PC-3 (cell line): ENCODE data around the gene ARV1. TPM values are rescaled to one million over a fixed set of nuclear protein-coding genes. Genes with fewer than 3 reads are reported as not detected.
A peak's percentile ranks its signal among the peaks of the same experiment; 100 is the strongest.

ENCODE experiments used
- ATAC-seq: fragments of 200-7000 bp; cut with Tn5 transposase; 2 replicates; pipeline ENCODE4 v1.9.1; 2020; ENCODE audit warnings: mild to moderate bottlenecking, moderate library complexity
- BruUV-seq: library from RNA; stranded (reverse); fragments of 400-500 nt; replicated peaks from 2 replicates; lab custom pipeline; 2021; lab: Mats Ljungman, UMichigan
- CTCF ChIA-PET: fragments of 300-600 bp; sonication (Branson Sonifier 250); formaldehyde crosslinking; loops from one replicate; lab custom pipeline; 2022; ENCODE audit warnings: antibody characterized with exemption; lab: Charles Lee
- POLR2A ChIA-PET: fragments of 300-600 bp; sonication (Branson Sonifier 250); formaldehyde crosslinking; loops from one replicate; lab custom pipeline; 2022; ENCODE audit warnings: antibody characterized with exemption; ENCODE audit not compliant: unreplicated experiment; lab: Charles Lee
- DNase-seq: peaks from one replicate; pipeline ENCODE4 v3.0.0-alpha.2; 2015
- H2AFZ ChIP-seq: fragments of 300-600 bp; sonication (generic); 2 replicates; pipeline ENCODE4 v1.6.0; 2016; ENCODE audit warnings: antibody characterized with exemption, low read length
- H3F3A ChIP-seq: fragments of 300-600 bp; sonication (generic); one replicate; pipeline ENCODE4 v1.6.0; 2017; ENCODE audit warnings: antibody characterized with exemption, low read length, control low read depth, mild to moderate bottlenecking; ENCODE audit not compliant: unreplicated experiment
- H3K27ac ChIP-seq: fragments of 300-600 bp; sonication (generic); 2 replicates; pipeline ENCODE4 v1.5.1; 2016; ENCODE audit warnings: mild to moderate bottlenecking, low read length
- H3K27me3 ChIP-seq: fragments of 300-600 bp; sonication (generic); 2 replicates; pipeline ENCODE4 v1.6.1; 2016; ENCODE audit warnings: low read length, mixed read lengths
- H3K36me3 ChIP-seq: fragments of 300-600 bp; sonication (generic); 2 replicates; pipeline ENCODE4 v1.6.1; 2016; ENCODE audit warnings: low read depth, mixed run types, low read length, mixed read lengths
- H3K4me1 ChIP-seq: fragments of 300-600 bp; sonication (generic); 2 replicates; pipeline ENCODE4 v1.5.1; 2016; ENCODE audit warnings: low read length; ENCODE audit not compliant: insufficient read depth
- H3K4me2 ChIP-seq: fragments of 300-600 bp; sonication (generic); 2 replicates; pipeline ENCODE4 v1.6.0; 2016; ENCODE audit warnings: low read length
- H3K4me3 ChIP-seq: fragments of 300-600 bp; sonication (generic); 2 replicates; pipeline ENCODE4 v1.5.1; 2016; ENCODE audit warnings: mild to moderate bottlenecking, low read length, mixed read lengths
- H3K79me2 ChIP-seq: fragments of 300-600 bp; sonication (generic); 2 replicates; pipeline ENCODE4 v1.6.1; 2017; ENCODE audit warnings: low read length, mixed read lengths
- H3K9ac ChIP-seq: fragments of 300-600 bp; sonication (generic); 2 replicates; pipeline ENCODE4 v1.6.0; 2016; ENCODE audit warnings: mild to moderate bottlenecking, low read length
- H3K9me2 ChIP-seq: fragments of 300-600 bp; sonication (generic); replicated peaks from 2 replicates; pipeline ENCODE4 v1.6.1; 2016; ENCODE audit warnings: mixed run types, low read length, mixed read lengths
- H3K9me3 ChIP-seq: fragments of 300-600 bp; sonication (generic); 2 replicates; pipeline ENCODE4 v1.6.1; 2016; ENCODE audit warnings: low read length, mixed read lengths
- H4K20me1 ChIP-seq: fragments of 300-600 bp; sonication (generic); 2 replicates; pipeline ENCODE4 v1.6.1; 2016; ENCODE audit warnings: low read length, mixed read lengths
- EZH2 ChIP-seq: fragments of 300-600 bp; sonication (generic); IDR thresholded peaks from one replicate; pipeline ENCODE4 v1.6.1; 2017; ENCODE audit warnings: antibody characterized with exemption, mild to moderate bottlenecking, low read length; ENCODE audit not compliant: unreplicated experiment
- EZH2phosphoT487 ChIP-seq: fragments of 300-600 bp; sonication (generic); IDR thresholded peaks from 2 replicates; pipeline ENCODE4 v1.6.1; 2018; ENCODE audit warnings: mild to moderate bottlenecking, antibody characterized with exemption, low read length, borderline replicate concordance
- intact Hi-C: fragments of 100-400 bp; cut with micrococcal nuclease; formaldehyde crosslinking; loops from 2 replicates; pipeline ENCODE4 v1.9.0; 2023
- total RNA-seq: library from RNA; depleted of rRNA; stranded (reverse); fragments of >200 nt; gene quantifications from 2 replicates; pipeline ENCODE4 v1.2.3, GENCODE V29; 2014
- TF ChIP-seq, protein P1 (sequence below): fragments of 300-600 bp; sonication (generic); conservative IDR thresholded peaks from 2 replicates; pipeline ENCODE4 v1.5.1; 2017; ENCODE audit warnings: antibody characterized with exemption, low read depth, mild to moderate bottlenecking, low read length

ARV1 gene
- total RNA-seq, 1 experiment from 2014 or later, result 30.6 TPM

DNA sequence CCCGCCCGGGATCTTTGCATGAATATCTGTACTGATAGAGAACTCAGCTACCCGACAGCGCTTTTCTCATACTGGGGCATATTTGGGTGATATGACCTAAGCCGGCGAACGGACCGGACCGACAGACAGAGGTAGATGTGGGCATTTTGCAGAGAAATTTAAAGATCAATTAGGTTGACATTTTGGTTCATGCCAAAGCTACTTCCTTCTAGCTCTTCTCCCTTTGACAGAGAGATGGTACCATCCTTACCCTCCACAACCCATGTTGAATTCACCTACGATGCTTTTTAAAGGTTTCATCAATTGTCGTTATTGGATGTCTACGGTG lies 459 bp downstream of the ARV1 start:
- TSS peak; percentile 71 for BruUV-seq
- Histone ChIP-seq H3K36me3 (peaks cover 22% of the 10 kb centered on the region), H3K4me2 (peak overlapping the region; percentile 93), H3K9me3 (no peaks in the 10 kb centered on the region), H3K9me2 (no peaks in the 10 kb centered on the region), H3F3A (no peaks in the 10 kb centered on the region), H3K4me1 (peaks cover 17% of the 10 kb centered on the region), H3K27me3 (no peaks in the 10 kb centered on the region), H3K79me2 (peaks cover 77% of the 10 kb centered on the region), H2AFZ (peak overlapping the region; percentile 84), H4K20me1 (no peaks in the 10 kb centered on the region; the same call in 1 of the 2 replicates), H3K9ac (peak overlapping the region; percentile 88), H3K4me3 (peak overlapping the region; percentile 91), H3K27ac (no peak overlapping the region)
- intact Hi-C loops, result loop anchor here (1.0 to 10.0 kb wide), 5 partner anchors 113 to 355 kb away; partner anchors contain the start of genes COG2, EXOC8 and SPRTN
- no peak for TF ChIP-seq EZH2phosphoT487
- DNase-seq (no peak), ATAC-seq (no peak)
- ChIA-PET POLR2A (interaction anchor here (0.5 to 0.6 kb wide), 2 partner anchors 32 to 84 kb away, joined by 3 to 5 read pairs; no protein-coding TSS in a partner anchor), CTCF (interaction anchor here (1.2 kb wide), 1 partner anchor 182 kb away, joined by 3 read pairs; no protein-coding TSS in a partner anchor)

DNA sequence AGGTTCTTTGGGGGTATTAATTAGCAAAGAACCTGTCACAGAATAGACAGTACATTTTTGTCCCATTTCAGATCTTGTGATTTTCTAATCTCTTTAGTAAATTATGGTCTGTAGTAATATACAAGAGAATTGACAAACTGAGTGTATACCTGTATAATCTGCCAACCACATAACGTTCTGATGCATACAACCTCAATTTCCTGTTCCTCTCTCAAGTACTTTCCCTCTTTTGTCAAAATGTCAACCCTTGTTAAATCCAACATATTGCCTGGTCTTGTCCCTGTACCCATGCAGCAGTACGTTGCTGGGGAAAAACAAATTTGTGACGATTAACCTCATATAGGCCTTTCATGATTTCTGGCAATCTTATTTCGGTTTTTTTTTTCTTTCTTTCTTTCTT lies 1.1 kb downstream of the ARV1 start:
- CTCF ChIA-PET, result no interaction called here
- POLR2A ChIA-PET, result no interaction called here

DNA sequence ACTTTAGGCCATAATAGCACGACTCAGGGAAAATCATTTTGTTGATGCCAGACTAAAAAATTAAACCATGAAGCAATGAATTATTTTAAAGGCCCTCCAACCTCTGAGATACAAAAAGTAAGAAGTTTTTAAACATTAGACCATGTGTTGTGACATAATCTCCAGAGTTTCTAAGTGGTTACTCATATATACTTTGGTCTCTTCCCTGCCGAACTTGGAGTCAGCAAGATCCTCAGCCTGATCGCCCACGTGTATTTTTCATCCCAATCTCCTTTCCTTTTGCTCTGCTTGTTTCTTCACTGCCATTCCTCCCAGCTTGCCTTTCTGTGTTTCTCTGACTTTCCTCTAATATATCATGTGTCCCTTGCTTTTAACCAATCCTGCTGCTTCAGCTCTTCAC lies 3.8 kb downstream of the ARV1 start:
- Histone ChIP-seq H3K79me2 (peaks cover 71% of the 10 kb centered on the region), H3K9ac (no peak overlapping the region), H3K4me1 (peaks cover 19% of the 10 kb centered on the region), H3K27me3 (no peaks in the 10 kb centered on the region), H3F3A (no peaks in the 10 kb centered on the region), H2AFZ (no peak overlapping the region), H3K4me2 (no peak overlapping the region), H3K9me3 (no peaks in the 10 kb centered on the region), H3K9me2 (no peaks in the 10 kb centered on the region), H3K4me3 (no peak overlapping the region), H3K36me3 (peaks cover 17% of the 10 kb centered on the region), H3K27ac (no peak overlapping the region), H4K20me1 (peaks cover 6% of the 10 kb centered on the region; the same call in 1 of the 2 replicates)
- BruUV-seq, result no TSS peak
- intact Hi-C loops, result no loop called here
- DNase-seq (no peak), ATAC-seq (no peak)
- POLR2A ChIA-PET, result no interaction called here
- TF ChIP-seq EZH2 (no peak), EZH2phosphoT487 (no peak)
- TF ChIP-seq, protein P1, sequence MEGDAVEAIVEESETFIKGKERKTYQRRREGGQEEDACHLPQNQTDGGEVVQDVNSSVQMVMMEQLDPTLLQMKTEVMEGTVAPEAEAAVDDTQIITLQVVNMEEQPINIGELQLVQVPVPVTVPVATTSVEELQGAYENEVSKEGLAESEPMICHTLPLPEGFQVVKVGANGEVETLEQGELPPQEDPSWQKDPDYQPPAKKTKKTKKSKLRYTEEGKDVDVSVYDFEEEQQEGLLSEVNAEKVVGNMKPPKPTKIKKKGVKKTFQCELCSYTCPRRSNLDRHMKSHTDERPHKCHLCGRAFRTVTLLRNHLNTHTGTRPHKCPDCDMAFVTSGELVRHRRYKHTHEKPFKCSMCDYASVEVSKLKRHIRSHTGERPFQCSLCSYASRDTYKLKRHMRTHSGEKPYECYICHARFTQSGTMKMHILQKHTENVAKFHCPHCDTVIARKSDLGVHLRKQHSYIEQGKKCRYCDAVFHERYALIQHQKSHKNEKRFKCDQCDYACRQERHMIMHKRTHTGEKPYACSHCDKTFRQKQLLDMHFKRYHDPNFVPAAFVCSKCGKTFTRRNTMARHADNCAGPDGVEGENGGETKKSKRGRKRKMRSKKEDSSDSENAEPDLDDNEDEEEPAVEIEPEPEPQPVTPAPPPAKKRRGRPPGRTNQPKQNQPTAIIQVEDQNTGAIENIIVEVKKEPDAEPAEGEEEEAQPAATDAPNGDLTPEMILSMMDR, result no peak
- CTCF ChIA-PET, result no interaction called here

More for the DNA sequence above, 1.1 kb downstream of the ARV1 start:
- intact Hi-C loops, result loop anchor here (1.0 to 10.0 kb wide), 5 partner anchors 113 to 355 kb away; partner anchors contain the start of genes COG2, EXOC8 and SPRTN
- Histone ChIP-seq H4K20me1 (no peaks in the 10 kb centered on the region; the same call in 1 of the 2 replicates), H3K79me2 (peaks cover 76% of the 10 kb centered on the region), H3K36me3 (peaks cover 22% of the 10 kb centered on the region), H3K4me1 (peaks cover 17% of the 10 kb centered on the region), H3K9ac (peak overlapping the region; percentile 88), H3K27me3 (no peaks in the 10 kb centered on the region), H3K9me2 (no peaks in the 10 kb centered on the region), H3K27ac (no peak overlapping the region), H2AFZ (no peak overlapping the region), H3K4me2 (peak overlapping the region; percentile 93), H3K9me3 (no peaks in the 10 kb centered on the region), H3K4me3 (peak overlapping the region; percentile 91), H3F3A (no peaks in the 10 kb centered on the region)
- BruUV-seq, result no TSS peak
- no peak for ATAC-seq
- no peak for TF ChIP-seq EZH2phosphoT487
- TF ChIP-seq, protein P1, result no peak
- TF ChIP-seq EZH2, result no peak
- no peak for DNase-seq
